ENCODE results near the gene RAE1. TPM values are rescaled to one million over a fixed set of nuclear protein-coding genes. Genes with fewer than 3 reads are reported as not detected.

RAE1 gene
- total RNA-seq, 1 experiment from 2014 or later, result 34.5 TPM

DNA sequence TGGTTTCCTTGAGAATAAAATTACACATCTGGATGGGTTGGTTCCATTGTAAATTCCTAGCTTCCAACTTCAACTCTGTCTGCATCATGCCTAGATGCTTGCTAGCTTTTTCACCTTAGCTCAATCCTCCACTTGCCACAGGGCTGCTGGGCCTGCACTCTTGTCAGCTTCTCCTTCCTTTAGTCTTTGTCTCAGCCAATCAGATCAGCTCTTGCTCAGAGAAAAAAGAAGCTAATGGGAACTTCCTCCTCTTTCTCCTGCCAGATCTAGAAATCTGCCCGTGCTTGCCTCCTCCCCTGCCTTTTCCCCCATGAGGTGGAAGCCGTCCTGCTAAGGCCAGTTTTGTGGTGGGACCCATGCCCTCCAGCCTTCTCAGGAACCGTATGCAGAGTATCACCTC is 18.5 kb downstream of the RAE1 start:
- no peaks in the 10 kb centered on the region for H3K27me3 ChIP-seq (ENCODE audit: control insufficient read depth, insufficient read depth, low read length)
- intact Hi-C loops (cut with micrococcal nuclease; ENCODE audit: unreplicated experiment) (no loop called here), in situ Hi-C loops (cut with HindIII; ENCODE audit: low pct_unique_long_range_greater_than_20kb, low sequenced_read_pairs) (no loop called here)
- BruUV-seq (replicated peaks), result no TSS peak
- H3K4me1 ChIP-seq (ENCODE audit: control insufficient read depth, insufficient read depth, low read length), result no peaks in the 10 kb centered on the region
- TF ChIP-seq, protein P1, sequence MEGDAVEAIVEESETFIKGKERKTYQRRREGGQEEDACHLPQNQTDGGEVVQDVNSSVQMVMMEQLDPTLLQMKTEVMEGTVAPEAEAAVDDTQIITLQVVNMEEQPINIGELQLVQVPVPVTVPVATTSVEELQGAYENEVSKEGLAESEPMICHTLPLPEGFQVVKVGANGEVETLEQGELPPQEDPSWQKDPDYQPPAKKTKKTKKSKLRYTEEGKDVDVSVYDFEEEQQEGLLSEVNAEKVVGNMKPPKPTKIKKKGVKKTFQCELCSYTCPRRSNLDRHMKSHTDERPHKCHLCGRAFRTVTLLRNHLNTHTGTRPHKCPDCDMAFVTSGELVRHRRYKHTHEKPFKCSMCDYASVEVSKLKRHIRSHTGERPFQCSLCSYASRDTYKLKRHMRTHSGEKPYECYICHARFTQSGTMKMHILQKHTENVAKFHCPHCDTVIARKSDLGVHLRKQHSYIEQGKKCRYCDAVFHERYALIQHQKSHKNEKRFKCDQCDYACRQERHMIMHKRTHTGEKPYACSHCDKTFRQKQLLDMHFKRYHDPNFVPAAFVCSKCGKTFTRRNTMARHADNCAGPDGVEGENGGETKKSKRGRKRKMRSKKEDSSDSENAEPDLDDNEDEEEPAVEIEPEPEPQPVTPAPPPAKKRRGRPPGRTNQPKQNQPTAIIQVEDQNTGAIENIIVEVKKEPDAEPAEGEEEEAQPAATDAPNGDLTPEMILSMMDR (IDR thresholded peaks at IDR 0.05), result no peak
- TF ChIP-seq TCF7L2 (IDR thresholded peaks at IDR 0.05; ENCODE audit: low read depth, low read length) (no peak), POLR2AphosphoS5 (IDR thresholded peaks at IDR 0.05; ENCODE audit: low read depth, low read length) (no peak), REST (IDR thresholded peaks at IDR 0.05; ENCODE audit: insufficient read depth in 1 of 2, low read depth in 2 of 2, low read length in 1 of 2) (no peak), SIN3A (IDR thresholded peaks at IDR 0.05; ENCODE audit: borderline replicate concordance, insufficient read depth, low read depth, low read length) (no peak)
- no peak overlapping the region for H3K4me3 ChIP-seq (ENCODE audit: low read depth in 2 of 2, low read length in 2 of 2)
- H3K36me3 ChIP-seq (ENCODE audit: control insufficient read depth, insufficient read depth, low read length), result peaks cover 48% of the 10 kb centered on the region
- ChIA-PET CTCF (no interaction called here), POLR2A (no interaction called here)
- no peak for DNase-seq (ENCODE audit: low read depth, low spot score)
- no peaks in the 10 kb centered on the region for H3K9me3 ChIP-seq (ENCODE audit: control insufficient read depth, insufficient read depth, low read depth, low read length)
- no peak overlapping the region for H3K27ac ChIP-seq (ENCODE audit: low read length)
- no peak for ATAC-seq

DNA sequence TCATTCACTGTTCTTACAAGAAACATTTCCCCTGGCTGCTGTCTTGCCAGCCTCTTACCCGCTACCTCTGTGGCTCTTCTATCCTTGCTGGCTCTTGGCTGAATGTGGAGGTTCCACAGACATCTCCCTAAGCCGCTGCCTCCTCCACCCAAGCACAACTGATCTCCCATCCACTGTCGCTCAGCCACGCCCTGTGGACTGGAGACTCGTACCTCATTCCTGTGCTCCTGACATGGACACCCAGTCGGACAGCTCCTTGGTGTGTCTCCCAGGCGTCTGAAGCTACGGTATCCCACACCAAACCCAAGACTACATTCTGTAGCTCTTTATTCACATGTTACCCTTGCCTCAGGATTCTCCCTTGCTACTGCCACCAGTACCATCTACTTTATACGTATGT is 19.3 kb downstream of the RAE1 start:
- BruUV-seq (replicated peaks), result no TSS peak
- in situ Hi-C loops (cut with HindIII; ENCODE audit: low pct_unique_long_range_greater_than_20kb, low sequenced_read_pairs) (no loop called here), intact Hi-C loops (cut with micrococcal nuclease; ENCODE audit: unreplicated experiment) (no loop called here)
- no peaks in the 10 kb centered on the region for H3K9me3 ChIP-seq (ENCODE audit: control insufficient read depth, insufficient read depth, low read depth, low read length)
- DNase-seq (ENCODE audit: low read depth, low spot score) (no peak), ATAC-seq (no peak)
- CTCF ChIA-PET, result no interaction called here
- no peaks in the 10 kb centered on the region for H3K4me1 ChIP-seq (ENCODE audit: control insufficient read depth, insufficient read depth, low read length)
- no peak overlapping the region for H3K27ac ChIP-seq (ENCODE audit: low read length)
- POLR2A ChIA-PET, result no interaction called here
- peaks cover 44% of the 10 kb centered on the region for H3K36me3 ChIP-seq (ENCODE audit: control insufficient read depth, insufficient read depth, low read length)
- H3K27me3 ChIP-seq (ENCODE audit: control insufficient read depth, insufficient read depth, low read length), result no peaks in the 10 kb centered on the region
- TF ChIP-seq REST (IDR thresholded peaks at IDR 0.05; ENCODE audit: insufficient read depth in 1 of 2, low read depth in 2 of 2, low read length in 1 of 2), result no peak
- no peak for TF ChIP-seq TCF7L2 (IDR thresholded peaks at IDR 0.05; ENCODE audit: low read depth, low read length)
- TF ChIP-seq POLR2AphosphoS5 (IDR thresholded peaks at IDR 0.05; ENCODE audit: low read depth, low read length), result no peak
- TF ChIP-seq, protein P1 (IDR thresholded peaks at IDR 0.05), result no peak
- TF ChIP-seq SIN3A (IDR thresholded peaks at IDR 0.05; ENCODE audit: borderline replicate concordance, insufficient read depth, low read depth, low read length), result no peak
- no peak overlapping the region for H3K4me3 ChIP-seq (ENCODE audit: low read depth in 2 of 2, low read length in 2 of 2)
